ENCODE measurements around the gene COPS7B.

The COPS7B gene

GRCh38 chr2:231764124-231764523 lies 22.1 kb upstream of the COPS7B start:
- Histone ChIP-seq H3K27me3 (ENCODE audit: control insufficient read depth in 1 of 2, insufficient read depth in 2 of 2, low read length in 2 of 2) (no peaks in the 10 kb centered on the region), H3K4me3 (ENCODE audit: low read depth in 1 of 2, low read length in 2 of 2) (no peak overlapping the region), H3K9ac (ENCODE audit: low read depth in 1 of 2, low read length in 2 of 2) (no peak overlapping the region), H3K36me3 (ENCODE audit: control insufficient read depth in 1 of 2, insufficient read depth in 2 of 2, low read length in 2 of 2) (no peaks in the 10 kb centered on the region), H3K4me1 (ENCODE audit: control insufficient read depth in 1 of 2, insufficient read depth in 2 of 2, low read length in 2 of 2) (no peaks in the 10 kb centered on the region), H3K9me3 (ENCODE audit: control insufficient read depth in 1 of 2, low read length in 2 of 2) (no peaks in the 10 kb centered on the region), H3K27ac (ENCODE audit: low read depth, low read length) (no peak overlapping the region)

- H3K9me3 ChIP-seq (ENCODE audit: control insufficient read depth in 1 of 2, low read length in 2 of 2): no peaks in the 10 kb centered on the region
- no peak overlapping the region for H3K9ac ChIP-seq (ENCODE audit: low read depth in 1 of 2, low read length in 2 of 2)
- no peaks in the 10 kb centered on the region for H3K27me3 ChIP-seq (ENCODE audit: control insufficient read depth in 1 of 2, insufficient read depth in 2 of 2, low read length in 2 of 2)
- H3K27ac ChIP-seq (ENCODE audit: low read depth, low read length): no peak overlapping the region
- no peaks in the 10 kb centered on the region for H3K4me1 ChIP-seq (ENCODE audit: control insufficient read depth in 1 of 2, insufficient read depth in 2 of 2, low read length in 2 of 2)
- no peaks in the 10 kb centered on the region for H3K36me3 ChIP-seq (ENCODE audit: control insufficient read depth in 1 of 2, insufficient read depth in 2 of 2, low read length in 2 of 2)
- H3K4me3 ChIP-seq (ENCODE audit: low read depth in 1 of 2, low read length in 2 of 2): no peak overlapping the region
These were observed 21.5 kb upstream of the COPS7B start for GRCh38 chr2:231764760-231765159.

- Histone ChIP-seq H3K4me3 (ENCODE audit: low read depth in 1 of 2, low read length in 2 of 2) (no peak overlapping the region), H3K9ac (ENCODE audit: low read depth in 1 of 2, low read length in 2 of 2) (no peak overlapping the region), H3K27me3 (ENCODE audit: control insufficient read depth in 1 of 2, insufficient read depth in 2 of 2, low read length in 2 of 2) (no peaks in the 10 kb centered on the region), H3K9me3 (ENCODE audit: control insufficient read depth in 1 of 2, low read length in 2 of 2) (no peaks in the 10 kb centered on the region), H3K4me1 (ENCODE audit: control insufficient read depth in 1 of 2, insufficient read depth in 2 of 2, low read length in 2 of 2) (no peaks in the 10 kb centered on the region), H3K27ac (ENCODE audit: low read depth, low read length) (no peak overlapping the region), H3K36me3 (ENCODE audit: control insufficient read depth in 1 of 2, insufficient read depth in 2 of 2, low read length in 2 of 2) (no peaks in the 10 kb centered on the region)
These were observed 20.7 kb upstream of the COPS7B start for GRCh38 chr2:231765496-231765929.

GRCh38 chr2:231769170-231770136 lies 16.8 kb upstream of the COPS7B start:
- H3K27ac ChIP-seq (ENCODE audit: low read depth, low read length): no peak overlapping the region
- H3K4me1 ChIP-seq (ENCODE audit: control insufficient read depth in 1 of 2, insufficient read depth in 2 of 2, low read length in 2 of 2): no peaks in the 10 kb centered on the region
- no peak overlapping the region for H3K4me3 ChIP-seq (ENCODE audit: low read depth in 1 of 2, low read length in 2 of 2)
- H3K9ac ChIP-seq (ENCODE audit: low read depth in 1 of 2, low read length in 2 of 2): no peak overlapping the region
- no peaks in the 10 kb centered on the region for H3K9me3 ChIP-seq (ENCODE audit: control insufficient read depth in 1 of 2, low read length in 2 of 2)
- no peaks in the 10 kb centered on the region for H3K27me3 ChIP-seq (ENCODE audit: control insufficient read depth in 1 of 2, insufficient read depth in 2 of 2, low read length in 2 of 2)
- no peaks in the 10 kb centered on the region for H3K36me3 ChIP-seq (ENCODE audit: control insufficient read depth in 1 of 2, insufficient read depth in 2 of 2, low read length in 2 of 2)

GRCh38 chr2:231780123-231780908 lies 5.9 kb upstream of the COPS7B start:
- Histone ChIP-seq H3K9me3 (ENCODE audit: control insufficient read depth in 1 of 2, low read length in 2 of 2) (no peaks in the 10 kb centered on the region), H3K4me1 (ENCODE audit: control insufficient read depth in 1 of 2, insufficient read depth in 2 of 2, low read length in 2 of 2) (peaks cover 29 to 31% of the 10 kb centered on the region in 2 donors), H3K27ac (ENCODE audit: low read depth, low read length) (no peak overlapping the region), H3K36me3 (ENCODE audit: control insufficient read depth in 1 of 2, insufficient read depth in 2 of 2, low read length in 2 of 2) (no peaks in the 10 kb centered on the region), H3K9ac (ENCODE audit: low read depth in 1 of 2, low read length in 2 of 2) (peak overlapping the region; percentile 66 to 94), H3K4me3 (ENCODE audit: low read depth in 1 of 2, low read length in 2 of 2) (peak overlapping the region; percentile 89 to 97), H3K27me3 (ENCODE audit: control insufficient read depth in 1 of 2, insufficient read depth in 2 of 2, low read length in 2 of 2) (no peaks in the 10 kb centered on the region)

GRCh38 chr2:231780909-231781797 lies 5.1 kb upstream of the COPS7B start, which contains the start of gene PDE6D:
TSS of gene PDE6D (minus strand) at chr2:231781282. CDS start at chr2:231781114, 168 bp downstream.
- H3K27ac ChIP-seq (ENCODE audit: low read depth, low read length): peak within 1 kb of the TSS; percentile 83
- no peaks in the 10 kb centered on the region for H3K9me3 ChIP-seq (ENCODE audit: control insufficient read depth in 1 of 2, low read length in 2 of 2)
- H3K36me3 ChIP-seq (ENCODE audit: control insufficient read depth in 1 of 2, insufficient read depth in 2 of 2, low read length in 2 of 2): no peaks in the 10 kb centered on the region
- H3K4me1 ChIP-seq (ENCODE audit: control insufficient read depth in 1 of 2, insufficient read depth in 2 of 2, low read length in 2 of 2): peaks cover 29 to 36% of the 10 kb centered on the region in 2 donors
- H3K4me3 ChIP-seq (ENCODE audit: low read depth in 1 of 2, low read length in 2 of 2): peak within 1 kb of the TSS; percentile 89 to 97
- H3K27me3 ChIP-seq (ENCODE audit: control insufficient read depth in 1 of 2, insufficient read depth in 2 of 2, low read length in 2 of 2): no peaks in the 10 kb centered on the region
- H3K9ac ChIP-seq (ENCODE audit: low read depth in 1 of 2, low read length in 2 of 2): peak within 1 kb of the TSS; percentile 66 to 94

- H3K27me3 ChIP-seq (ENCODE audit: control insufficient read depth in 1 of 2, insufficient read depth in 2 of 2, low read length in 2 of 2): no peaks in the 10 kb centered on the region
- H3K4me1 ChIP-seq (ENCODE audit: control insufficient read depth in 1 of 2, insufficient read depth in 2 of 2, low read length in 2 of 2): peaks cover 34 to 40% of the 10 kb centered on the region in 2 donors
- peak overlapping the region; percentile 66 to 94 for H3K9ac ChIP-seq (ENCODE audit: low read depth in 1 of 2, low read length in 2 of 2)
- no peaks in the 10 kb centered on the region for H3K9me3 ChIP-seq (ENCODE audit: control insufficient read depth in 1 of 2, low read length in 2 of 2)
- H3K27ac ChIP-seq (ENCODE audit: low read depth, low read length): peak overlapping the region; percentile 83
- no peaks in the 10 kb centered on the region for H3K36me3 ChIP-seq (ENCODE audit: control insufficient read depth in 1 of 2, insufficient read depth in 2 of 2, low read length in 2 of 2)
- peak overlapping the region; percentile 89 to 97 for H3K4me3 ChIP-seq (ENCODE audit: low read depth in 1 of 2, low read length in 2 of 2)
These were observed 4.2 kb upstream of the COPS7B start for GRCh38 chr2:231781798-231782726.

- H3K9me3 ChIP-seq (ENCODE audit: control insufficient read depth in 1 of 2, low read length in 2 of 2): no peaks in the 10 kb centered on the region
- peak overlapping the region in 1 of 2 donors; percentile 86 for H3K4me3 ChIP-seq (ENCODE audit: low read depth in 1 of 2, low read length in 2 of 2)
- H3K9ac ChIP-seq (ENCODE audit: low read depth in 1 of 2, low read length in 2 of 2): no peak overlapping the region
- H3K36me3 ChIP-seq (ENCODE audit: control insufficient read depth in 1 of 2, insufficient read depth in 2 of 2, low read length in 2 of 2): peaks cover 9 to 18% of the 10 kb centered on the region in 2 donors
- H3K27me3 ChIP-seq (ENCODE audit: control insufficient read depth in 1 of 2, insufficient read depth in 2 of 2, low read length in 2 of 2): no peaks in the 10 kb centered on the region
- peaks cover 31 to 39% of the 10 kb centered on the region in 2 donors for H3K4me1 ChIP-seq (ENCODE audit: control insufficient read depth in 1 of 2, insufficient read depth in 2 of 2, low read length in 2 of 2)
- no peak overlapping the region for H3K27ac ChIP-seq (ENCODE audit: low read depth, low read length)
These were observed 832 bp upstream of the COPS7B start for GRCh38 chr2:231785413-231785812.

GRCh38 chr2:231785822-231786176 lies 446 bp upstream of the COPS7B start:
- Histone ChIP-seq H3K4me3 (ENCODE audit: low read depth in 1 of 2, low read length in 2 of 2) (peak overlapping the region; percentile 86 to 89), H3K9me3 (ENCODE audit: control insufficient read depth in 1 of 2, low read length in 2 of 2) (no peaks in the 10 kb centered on the region), H3K27me3 (ENCODE audit: control insufficient read depth in 1 of 2, insufficient read depth in 2 of 2, low read length in 2 of 2) (no peaks in the 10 kb centered on the region), H3K4me1 (ENCODE audit: control insufficient read depth in 1 of 2, insufficient read depth in 2 of 2, low read length in 2 of 2) (peaks cover 31 to 38% of the 10 kb centered on the region in 2 donors), H3K36me3 (ENCODE audit: control insufficient read depth in 1 of 2, insufficient read depth in 2 of 2, low read length in 2 of 2) (peaks cover 9 to 18% of the 10 kb centered on the region in 2 donors), H3K9ac (ENCODE audit: low read depth in 1 of 2, low read length in 2 of 2) (peak overlapping the region; percentile 62 to 76), H3K27ac (ENCODE audit: low read depth, low read length) (no peak overlapping the region)
